Measurements from ENCODE around the gene CTNNBL1.

Gene CTNNBL1

GRCh38 chr20:37863289-37863688, 169.5 kb downstream of the CTNNBL1 start:
- TF ChIP-seq GATA2 (IDR thresholded peaks at IDR 0.05; ENCODE audit: low read depth, low read length) (no peak), GATA3 (IDR thresholded peaks at IDR 0.05; ENCODE audit: low read depth, low read length) (no peak)

GRCh38 chr20:37864298-37864697, 170.5 kb downstream of the CTNNBL1 start:
- TF ChIP-seq GATA2 (IDR thresholded peaks at IDR 0.05; ENCODE audit: low read depth, low read length) (no peak), GATA3 (IDR thresholded peaks at IDR 0.05; ENCODE audit: low read depth, low read length) (no peak)

- TF ChIP-seq GATA2 (IDR thresholded peaks at IDR 0.05; ENCODE audit: low read depth, low read length) (no peak), GATA3 (IDR thresholded peaks at IDR 0.05; ENCODE audit: low read depth, low read length) (no peak)
These were observed 172.2 kb downstream of the CTNNBL1 start for GRCh38 chr20:37866051-37866450.

DNA sequence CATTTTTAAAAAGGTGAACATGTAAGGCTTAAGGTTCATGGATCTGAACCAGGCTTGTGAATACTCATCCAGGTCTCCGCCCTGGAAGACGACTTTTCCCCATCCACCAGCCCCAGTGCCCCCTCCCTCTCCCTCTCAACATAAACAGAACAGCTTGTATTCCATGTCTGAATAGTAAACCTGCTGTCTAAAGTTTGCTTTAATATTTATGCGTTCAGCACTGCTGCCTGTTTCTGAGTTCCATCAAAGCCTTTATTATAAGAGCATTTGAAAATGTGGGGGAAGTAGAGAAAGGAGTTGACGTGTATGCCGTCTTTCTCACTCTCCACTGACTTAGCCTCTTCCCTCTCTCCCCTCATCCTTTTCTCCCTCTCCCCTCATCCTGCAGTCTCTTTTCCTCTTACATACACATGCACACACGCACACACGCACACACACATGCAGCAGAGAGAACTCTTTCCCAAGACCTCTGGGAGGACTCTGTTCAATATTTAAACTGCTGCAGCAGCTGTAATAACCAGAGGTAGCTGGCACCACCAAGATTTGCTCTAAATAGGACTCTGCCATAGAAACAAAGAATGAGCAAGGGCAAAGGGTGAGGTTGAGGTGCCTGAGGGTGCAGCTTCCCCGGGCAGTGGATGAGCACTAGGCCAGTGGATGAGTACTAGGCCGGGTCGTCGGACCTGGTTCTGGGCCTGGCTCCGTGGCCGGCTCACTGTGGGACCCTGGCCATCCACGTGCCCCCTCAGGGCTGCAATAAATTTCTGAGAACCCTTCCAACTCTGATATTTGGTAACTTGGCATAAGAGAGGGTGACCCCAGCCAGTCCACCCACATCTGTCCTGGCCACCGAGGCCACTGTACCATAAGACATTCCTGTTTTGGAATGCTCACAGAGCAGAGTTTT, 173.7 kb downstream of the CTNNBL1 start:
- TF ChIP-seq GATA3 (IDR thresholded peaks at IDR 0.05; ENCODE audit: low read depth, low read length) (no peak), GATA2 (IDR thresholded peaks at IDR 0.05; ENCODE audit: low read depth, low read length) (no peak)

DNA sequence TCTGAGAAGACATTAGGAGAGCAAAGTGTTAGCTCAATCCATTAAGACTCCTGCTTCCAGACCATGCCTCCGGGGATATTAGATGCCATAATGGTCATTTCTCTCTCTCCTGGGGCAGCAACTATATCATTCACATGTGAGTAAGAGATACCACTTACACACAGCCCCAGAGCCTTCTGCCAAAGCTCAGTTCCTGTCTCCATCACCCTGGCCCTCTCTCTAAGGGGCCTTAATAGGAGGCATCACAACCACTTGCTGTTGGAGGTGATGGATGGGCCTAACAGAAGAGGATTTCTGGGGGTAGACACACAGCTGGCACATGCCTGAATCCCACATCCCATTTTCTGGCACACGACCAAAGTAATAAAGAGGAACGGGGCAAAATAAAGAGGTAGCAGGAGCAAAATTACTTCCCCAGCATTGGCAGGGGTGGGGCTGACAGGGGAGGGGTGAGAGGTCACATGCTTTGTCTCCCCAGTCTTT, 175.1 kb downstream of the CTNNBL1 start:
- TF ChIP-seq GATA2 (IDR thresholded peaks at IDR 0.05; ENCODE audit: low read depth, low read length) (no peak), GATA3 (IDR thresholded peaks at IDR 0.05; ENCODE audit: low read depth, low read length) (no peak)

GRCh38 chr20:37869334-37869861, 175.6 kb downstream of the CTNNBL1 start:
- TF ChIP-seq GATA2 (IDR thresholded peaks at IDR 0.05; ENCODE audit: low read depth, low read length): no peak
- no peak for TF ChIP-seq GATA3 (IDR thresholded peaks at IDR 0.05; ENCODE audit: low read depth, low read length)

GRCh38 chr20:37870294-37870693, 176.5 kb downstream of the CTNNBL1 start:
- no peak for TF ChIP-seq GATA3 (IDR thresholded peaks at IDR 0.05; ENCODE audit: low read depth, low read length)
- no peak for TF ChIP-seq GATA2 (IDR thresholded peaks at IDR 0.05; ENCODE audit: low read depth, low read length)

DNA sequence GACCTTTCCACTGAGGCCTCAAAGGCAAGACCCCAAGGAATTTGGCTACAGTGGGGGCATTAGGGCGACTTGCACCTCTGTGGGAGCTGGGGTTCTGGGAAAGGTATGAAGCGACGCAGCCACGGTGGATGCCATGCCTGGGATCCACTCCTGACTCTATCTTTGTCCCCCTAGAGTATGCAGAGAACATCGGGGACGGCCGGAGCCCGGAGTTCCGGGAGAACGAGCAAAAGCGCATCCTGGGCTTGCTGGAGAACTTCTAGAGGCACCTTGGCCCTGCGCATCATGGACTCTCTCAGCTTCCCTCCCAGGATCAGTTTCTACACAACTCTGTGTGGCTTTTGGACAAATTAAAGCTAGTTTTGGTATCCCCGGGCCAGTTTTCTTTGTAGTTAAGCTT, 177.9 kb downstream of the CTNNBL1 start:
- TF ChIP-seq GATA3 (IDR thresholded peaks at IDR 0.05; ENCODE audit: low read depth, low read length): no peak
- no peak for TF ChIP-seq GATA2 (IDR thresholded peaks at IDR 0.05; ENCODE audit: low read depth, low read length)

- no peak for TF ChIP-seq GATA2 (IDR thresholded peaks at IDR 0.05; ENCODE audit: low read depth, low read length)
- TF ChIP-seq GATA3 (IDR thresholded peaks at IDR 0.05; ENCODE audit: low read depth, low read length): no peak
These were observed 178.3 kb downstream of the CTNNBL1 start for GRCh38 chr20:37872161-37872560.

- no peak for TF ChIP-seq GATA3 (IDR thresholded peaks at IDR 0.05; ENCODE audit: low read depth, low read length)
- TF ChIP-seq GATA2 (IDR thresholded peaks at IDR 0.05; ENCODE audit: low read depth, low read length): no peak
These were observed 180.1 kb downstream of the CTNNBL1 start for GRCh38 chr20:37873884-37874283.

- TF ChIP-seq GATA3 (IDR thresholded peaks at IDR 0.05; ENCODE audit: low read depth, low read length) (no peak), GATA2 (IDR thresholded peaks at IDR 0.05; ENCODE audit: low read depth, low read length) (no peak)
These were observed 181.8 kb downstream of the CTNNBL1 start for GRCh38 chr20:37875460-37876175.

GRCh38 chr20:37876863-37877262, 183.0 kb downstream of the CTNNBL1 start:
- TF ChIP-seq GATA2 (IDR thresholded peaks at IDR 0.05; ENCODE audit: low read depth, low read length): no peak
- no peak for TF ChIP-seq GATA3 (IDR thresholded peaks at IDR 0.05; ENCODE audit: low read depth, low read length)

DNA sequence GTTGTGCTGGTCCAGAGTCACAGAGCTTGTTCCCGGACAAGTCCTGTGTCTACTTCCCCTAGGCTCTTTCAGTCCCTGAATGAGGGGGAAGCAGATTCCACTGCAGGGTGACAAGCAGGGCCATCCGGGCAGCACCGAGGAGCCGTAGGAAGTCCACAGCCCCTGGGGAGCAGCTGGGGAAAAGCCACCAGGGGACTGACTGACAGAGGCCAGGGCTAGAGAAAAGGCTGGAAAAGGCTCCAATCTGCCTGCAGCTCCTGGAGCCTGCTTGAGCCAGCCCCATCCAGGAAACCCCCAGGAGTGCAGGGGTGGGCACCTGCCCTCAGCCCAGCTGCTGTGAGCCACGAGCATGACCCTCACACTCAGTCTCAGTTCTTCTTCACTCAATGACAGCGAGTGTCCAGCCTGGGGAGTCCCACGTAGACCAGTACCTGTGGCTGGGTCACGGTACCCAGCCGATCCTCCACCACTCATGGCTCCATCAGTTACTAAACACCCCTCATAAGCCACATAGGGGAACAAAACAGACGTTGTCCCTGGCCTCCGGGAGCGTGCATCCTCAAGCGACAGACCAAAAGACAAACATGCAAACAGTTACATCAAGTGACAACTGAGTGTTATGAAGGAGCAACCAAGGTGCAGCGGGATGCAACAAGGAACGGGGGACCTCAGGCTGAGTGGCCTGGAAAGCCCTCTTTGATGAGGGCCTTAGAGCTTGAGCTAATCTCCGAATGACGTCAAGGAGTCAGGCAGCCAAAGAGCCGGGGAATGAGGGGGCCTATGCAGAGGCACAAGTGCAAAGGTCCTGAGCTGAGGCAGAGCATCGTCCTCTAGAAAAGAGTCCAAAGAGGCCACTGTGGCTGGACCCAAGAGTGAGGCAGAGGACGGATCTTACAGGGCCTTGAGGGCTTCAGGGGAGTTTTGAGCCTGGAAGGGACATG, 184.3 kb downstream of the CTNNBL1 start:
- TF ChIP-seq GATA2 (IDR thresholded peaks at IDR 0.05; ENCODE audit: low read depth, low read length) (no peak), GATA3 (IDR thresholded peaks at IDR 0.05; ENCODE audit: low read depth, low read length) (no peak)
